ENCODE measurements around the gene PROX2.

PROX2 gene

DNA sequence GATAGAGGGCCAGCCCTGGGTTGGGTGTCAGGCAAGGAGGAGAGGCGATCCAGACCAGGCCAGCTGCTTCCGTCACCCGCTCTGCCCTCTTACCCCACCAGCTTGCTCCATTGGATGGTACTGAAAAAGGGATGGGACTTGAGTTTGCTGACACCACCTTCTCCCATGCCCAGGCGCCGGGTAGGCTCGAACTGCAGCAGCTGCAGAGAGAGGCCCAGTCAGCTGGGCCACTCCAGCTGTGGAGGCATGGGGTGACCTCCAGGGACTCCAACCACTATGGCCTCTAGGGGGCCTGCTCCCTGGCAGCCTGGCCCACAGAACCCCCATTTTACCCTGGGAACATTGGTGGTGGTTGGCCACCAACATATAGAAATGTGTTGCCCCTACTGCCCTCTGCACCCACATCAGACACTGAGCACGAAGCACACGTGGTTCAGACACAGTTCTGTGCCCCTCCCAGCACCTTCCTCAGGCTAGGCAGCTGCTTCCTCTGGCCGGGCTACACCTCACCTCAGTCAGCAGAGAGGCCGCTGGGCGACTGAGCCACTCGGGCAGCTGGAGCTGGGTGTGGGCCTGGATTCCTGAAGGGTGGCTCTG, 31.1 kb upstream of the PROX2 start:
- no peak overlapping the region for H4K91ac ChIP-seq (ENCODE audit: low read length)
- no peak overlapping the region for H2BK12ac ChIP-seq (ENCODE audit: low read length in 2 of 2)
- H3K27me3 ChIP-seq (ENCODE audit: control insufficient read depth in 1 of 2, insufficient read depth in 1 of 2, low read length in 2 of 2) = no peaks in the 10 kb centered on the region
- H3K9me3 ChIP-seq (ENCODE audit: control insufficient read depth, low read length) = no peaks in the 10 kb centered on the region
- WGBS = 96% methylated on average over 10 of the region's 12 CpGs
- no peak overlapping the region for H2BK15ac ChIP-seq (ENCODE audit: low read depth, poor library complexity, severe bottlenecking)
- no peaks in the 10 kb centered on the region for H3K79me1 ChIP-seq (replicated peaks; ENCODE audit: low read length, poor library complexity, severe bottlenecking)
- H3K36me3 ChIP-seq (ENCODE audit: control insufficient read depth in 1 of 2, insufficient read depth in 2 of 2, low read depth in 1 of 2, low read length in 2 of 2) = peaks cover 35 to 44% of the 10 kb centered on the region in 2 experiments
- no peak overlapping the region for H2BK120ac ChIP-seq (ENCODE audit: low read depth, low read length)
- no peak overlapping the region for H3K9ac ChIP-seq (ENCODE audit: low read length)
- H3K4me3 ChIP-seq (ENCODE audit: insufficient read depth in 1 of 2, low read depth in 1 of 2, low read length in 2 of 2) = no peak overlapping the region
- H3K14ac ChIP-seq (ENCODE audit: low read length in 2 of 2) = no peak overlapping the region
- H3K18ac ChIP-seq (ENCODE audit: low read depth in 1 of 2, low read length in 2 of 2) = no peak overlapping the region
- H3K4ac ChIP-seq (ENCODE audit: low read depth in 1 of 2, low read length in 2 of 2) = no peak overlapping the region
- no peak overlapping the region for H3K4me2 ChIP-seq (ENCODE audit: low read length, poor library complexity, severe bottlenecking)
- H3K23ac ChIP-seq (ENCODE audit: low read length in 2 of 2) = no peak overlapping the region
- H3K27ac ChIP-seq (ENCODE audit: low read length, poor library complexity, severe bottlenecking) = no peak overlapping the region
- peaks cover 5% of the 10 kb centered on the region for H3K4me1 ChIP-seq (ENCODE audit: control insufficient read depth, insufficient read depth, low read depth, low read length)
- no peak for DNase-seq
- H2AK5ac ChIP-seq (ENCODE audit: low read length, severe bottlenecking) = no peak overlapping the region
- H4K8ac ChIP-seq (ENCODE audit: low read length) = no peak overlapping the region
- no peak overlapping the region for H2BK5ac ChIP-seq (ENCODE audit: low read depth, low read length, poor library complexity, severe bottlenecking)
- no peak overlapping the region for H2AFZ ChIP-seq (ENCODE audit: low read depth, low read length)

DNA sequence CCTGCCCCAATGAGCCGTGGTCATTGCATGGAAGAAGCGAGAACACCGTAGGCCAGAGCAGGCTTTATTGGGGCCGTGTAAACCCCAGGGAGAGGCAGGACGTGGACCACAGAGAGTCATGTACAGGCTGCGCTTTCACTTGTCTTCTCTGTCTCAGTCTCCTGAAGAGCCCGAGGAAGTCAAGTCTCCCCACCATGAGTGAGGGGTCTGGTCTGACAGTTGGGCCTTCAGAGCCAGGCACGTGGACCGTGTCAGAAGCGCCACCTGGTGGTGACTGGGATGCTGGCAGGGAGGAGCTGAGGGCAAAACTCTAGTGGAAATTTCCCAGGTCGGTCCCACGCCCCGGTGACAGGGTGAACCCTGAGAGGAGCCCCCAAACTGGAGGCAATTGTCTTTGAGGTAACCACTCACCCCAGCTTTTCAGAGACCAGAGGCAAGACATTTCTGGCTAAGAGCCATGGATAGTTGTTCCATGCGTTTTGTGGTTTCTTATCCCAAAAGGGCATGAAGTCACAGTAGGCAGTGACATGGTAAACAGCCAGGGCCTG, 29.7 kb upstream of the PROX2 start:
- Histone ChIP-seq H3K4ac (ENCODE audit: low read depth in 1 of 2, low read length in 2 of 2) (no peak overlapping the region), H2BK15ac (ENCODE audit: low read depth, poor library complexity, severe bottlenecking) (no peak overlapping the region), H3K27me3 (ENCODE audit: control insufficient read depth in 1 of 2, insufficient read depth in 1 of 2, low read length in 2 of 2) (no peaks in the 10 kb centered on the region), H3K23ac (ENCODE audit: low read length in 2 of 2) (no peak overlapping the region), H2BK5ac (ENCODE audit: low read depth, low read length, poor library complexity, severe bottlenecking) (no peak overlapping the region), H3K79me1 (replicated peaks; ENCODE audit: low read length, poor library complexity, severe bottlenecking) (no peaks in the 10 kb centered on the region), H4K91ac (ENCODE audit: low read length) (no peak overlapping the region), H2AFZ (ENCODE audit: low read depth, low read length) (no peak overlapping the region), H3K36me3 (ENCODE audit: control insufficient read depth in 1 of 2, insufficient read depth in 2 of 2, low read depth in 1 of 2, low read length in 2 of 2) (peaks cover 49 to 53% of the 10 kb centered on the region in 2 experiments), H2AK5ac (ENCODE audit: low read length, severe bottlenecking) (no peak overlapping the region), H3K9me3 (ENCODE audit: control insufficient read depth, low read length) (no peaks in the 10 kb centered on the region), H2BK120ac (ENCODE audit: low read depth, low read length) (no peak overlapping the region), H3K4me2 (ENCODE audit: low read length, poor library complexity, severe bottlenecking) (no peak overlapping the region), H3K18ac (ENCODE audit: low read depth in 1 of 2, low read length in 2 of 2) (no peak overlapping the region), H3K4me1 (ENCODE audit: control insufficient read depth, insufficient read depth, low read depth, low read length) (peaks cover 5% of the 10 kb centered on the region), H3K27ac (ENCODE audit: low read length, poor library complexity, severe bottlenecking) (no peak overlapping the region), H3K14ac (ENCODE audit: low read length in 2 of 2) (no peak overlapping the region), H2BK12ac (ENCODE audit: low read length in 2 of 2) (no peak overlapping the region), H3K9ac (ENCODE audit: low read length) (peak overlapping the region; percentile 26), H4K8ac (ENCODE audit: low read length) (no peak overlapping the region), H3K4me3 (ENCODE audit: insufficient read depth in 1 of 2, low read depth in 1 of 2, low read length in 2 of 2) (no peak overlapping the region)
- peak; percentile 58 for DNase-seq
- 67% methylated on average over 14 of the region's 14 CpGs for WGBS

DNA sequence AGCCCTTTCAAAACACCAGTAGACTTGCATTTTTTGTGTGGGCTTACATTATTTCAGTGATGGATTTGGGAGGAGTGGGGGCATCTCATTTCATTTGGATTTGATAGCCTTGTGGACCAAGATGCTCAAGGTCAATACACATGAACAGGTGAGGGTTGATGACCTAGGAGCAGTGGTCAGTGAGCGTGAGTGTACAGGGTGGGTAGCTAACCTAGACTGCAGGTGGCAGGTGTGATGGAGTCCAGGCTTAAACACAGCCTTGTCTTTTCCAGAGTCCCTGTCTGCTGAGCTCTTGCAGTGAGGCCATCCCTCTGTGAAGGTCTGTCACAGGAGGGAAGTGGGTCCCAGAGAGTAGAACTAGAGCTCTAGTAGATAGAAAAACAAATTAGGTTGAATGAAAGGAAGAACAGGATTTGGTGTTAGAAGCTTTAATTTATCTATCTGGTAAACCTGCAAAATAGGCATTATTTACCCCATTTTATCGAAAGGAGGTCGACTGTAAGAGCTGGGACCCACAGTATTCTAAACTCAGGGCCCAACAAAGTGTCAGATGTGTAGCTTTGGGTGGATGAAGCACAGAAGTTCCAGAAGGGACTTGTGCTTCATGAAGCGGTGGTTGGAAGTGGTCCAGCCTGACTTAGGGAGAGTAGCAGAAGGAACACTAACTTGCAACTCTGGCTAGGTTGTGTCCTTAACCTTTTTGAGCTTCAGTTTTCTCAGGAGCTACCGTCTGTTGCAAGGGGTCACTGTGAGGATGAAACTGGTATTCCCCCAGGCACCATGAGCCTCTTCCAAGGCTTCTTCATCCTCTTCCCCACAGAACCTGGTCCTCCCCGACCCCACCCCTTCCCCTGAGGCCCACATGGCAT, 28.9 kb upstream of the PROX2 start:
- H4K91ac ChIP-seq (ENCODE audit: low read length) = no peak overlapping the region
- no peak overlapping the region for H3K4ac ChIP-seq (ENCODE audit: low read depth in 1 of 2, low read length in 2 of 2)
- no peak overlapping the region for H3K14ac ChIP-seq (ENCODE audit: low read length in 2 of 2)
- DNase-seq = no peak
- no peak overlapping the region for H3K23ac ChIP-seq (ENCODE audit: low read length in 2 of 2)
- H2AFZ ChIP-seq (ENCODE audit: low read depth, low read length) = no peak overlapping the region
- H4K8ac ChIP-seq (ENCODE audit: low read length) = no peak overlapping the region
- peaks cover 5% of the 10 kb centered on the region for H3K4me1 ChIP-seq (ENCODE audit: control insufficient read depth, insufficient read depth, low read depth, low read length)
- H3K27ac ChIP-seq (ENCODE audit: low read length, poor library complexity, severe bottlenecking) = no peak overlapping the region
- no peak overlapping the region for H2BK5ac ChIP-seq (ENCODE audit: low read depth, low read length, poor library complexity, severe bottlenecking)
- no peak overlapping the region for H3K18ac ChIP-seq (ENCODE audit: low read depth in 1 of 2, low read length in 2 of 2)
- peak overlapping the region; percentile 19 for H3K9ac ChIP-seq (ENCODE audit: low read length)
- no peaks in the 10 kb centered on the region for H3K9me3 ChIP-seq (ENCODE audit: control insufficient read depth, low read length)
- H3K36me3 ChIP-seq (ENCODE audit: control insufficient read depth in 1 of 2, insufficient read depth in 2 of 2, low read depth in 1 of 2, low read length in 2 of 2) = peaks cover 57 to 59% of the 10 kb centered on the region in 2 experiments
- H2BK12ac ChIP-seq (ENCODE audit: low read length in 2 of 2) = no peak overlapping the region
- no peak overlapping the region for H2AK5ac ChIP-seq (ENCODE audit: low read length, severe bottlenecking)
- H2BK120ac ChIP-seq (ENCODE audit: low read depth, low read length) = no peak overlapping the region
- no peak overlapping the region for H3K4me3 ChIP-seq (ENCODE audit: insufficient read depth in 1 of 2, low read depth in 1 of 2, low read length in 2 of 2)
- no peak overlapping the region for H2BK15ac ChIP-seq (ENCODE audit: low read depth, poor library complexity, severe bottlenecking)
- no peak overlapping the region for H3K4me2 ChIP-seq (ENCODE audit: low read length, poor library complexity, severe bottlenecking)
- H3K27me3 ChIP-seq (ENCODE audit: control insufficient read depth in 1 of 2, insufficient read depth in 1 of 2, low read length in 2 of 2) = no peaks in the 10 kb centered on the region
- WGBS = 95% methylated on average over 6 of the region's 6 CpGs
- peaks cover 3% of the 10 kb centered on the region for H3K79me1 ChIP-seq (replicated peaks; ENCODE audit: low read length, poor library complexity, severe bottlenecking)

DNA sequence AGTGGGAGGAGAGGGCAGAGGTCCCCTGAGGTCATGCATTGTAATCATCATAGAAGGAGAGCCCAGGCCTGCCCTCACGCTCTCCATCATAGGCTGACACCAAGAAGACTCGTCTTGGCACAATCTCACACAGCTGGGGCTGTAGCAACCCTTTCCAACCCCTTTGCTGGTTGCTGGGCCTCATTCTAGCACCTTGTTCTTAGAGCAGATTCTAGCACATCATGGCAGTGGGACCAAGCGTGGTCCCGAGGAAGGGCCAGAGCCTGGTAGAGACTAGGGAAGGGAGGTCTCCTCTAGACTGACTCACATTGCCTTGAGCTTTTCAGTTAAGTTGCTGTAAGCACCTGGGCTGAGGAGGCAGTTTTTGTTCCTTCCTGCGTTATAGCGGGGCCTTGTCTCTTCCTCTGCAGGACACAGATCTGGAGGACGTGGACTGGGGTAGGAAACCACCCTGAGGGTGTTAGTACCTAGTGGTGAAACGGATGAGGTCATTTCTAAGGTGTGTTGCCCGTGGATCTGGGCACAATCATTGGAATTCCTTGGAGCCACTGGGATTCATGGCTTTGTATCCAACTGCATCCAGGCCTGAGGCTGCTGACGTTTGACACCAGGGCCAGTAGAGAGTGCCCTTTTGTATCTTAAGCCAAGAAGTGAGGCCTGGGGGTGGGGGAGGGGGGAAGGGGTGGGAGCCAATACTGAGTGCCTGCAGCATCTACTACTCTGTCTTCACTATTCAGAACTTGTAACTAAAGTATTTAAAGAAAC, 27.2 kb upstream of the PROX2 start:
- Histone ChIP-seq H3K9me3 (ENCODE audit: control insufficient read depth, low read length) (no peaks in the 10 kb centered on the region), H3K14ac (ENCODE audit: low read length in 2 of 2) (no peak overlapping the region), H2AK5ac (ENCODE audit: low read length, severe bottlenecking) (no peak overlapping the region), H3K4me1 (ENCODE audit: control insufficient read depth, insufficient read depth, low read depth, low read length) (peaks cover 5% of the 10 kb centered on the region), H3K27me3 (ENCODE audit: control insufficient read depth in 1 of 2, insufficient read depth in 1 of 2, low read length in 2 of 2) (no peaks in the 10 kb centered on the region), H3K4ac (ENCODE audit: low read depth in 1 of 2, low read length in 2 of 2) (no peak overlapping the region), H3K4me2 (ENCODE audit: low read length, poor library complexity, severe bottlenecking) (no peak overlapping the region), H3K79me1 (replicated peaks; ENCODE audit: low read length, poor library complexity, severe bottlenecking) (peaks cover 11% of the 10 kb centered on the region), H2BK120ac (ENCODE audit: low read depth, low read length) (no peak overlapping the region), H3K36me3 (ENCODE audit: control insufficient read depth in 1 of 2, insufficient read depth in 2 of 2, low read depth in 1 of 2, low read length in 2 of 2) (peaks cover 69 to 74% of the 10 kb centered on the region in 2 experiments), H3K23ac (ENCODE audit: low read length in 2 of 2) (no peak overlapping the region), H2BK5ac (ENCODE audit: low read depth, low read length, poor library complexity, severe bottlenecking) (no peak overlapping the region), H2BK15ac (ENCODE audit: low read depth, poor library complexity, severe bottlenecking) (no peak overlapping the region), H3K27ac (ENCODE audit: low read length, poor library complexity, severe bottlenecking) (no peak overlapping the region), H3K9ac (ENCODE audit: low read length) (no peak overlapping the region), H4K8ac (ENCODE audit: low read length) (no peak overlapping the region), H4K91ac (ENCODE audit: low read length) (no peak overlapping the region), H2AFZ (ENCODE audit: low read depth, low read length) (no peak overlapping the region), H3K4me3 (ENCODE audit: insufficient read depth in 1 of 2, low read depth in 1 of 2, low read length in 2 of 2) (no peak overlapping the region), H2BK12ac (ENCODE audit: low read length in 2 of 2) (no peak overlapping the region), H3K18ac (ENCODE audit: low read depth in 1 of 2, low read length in 2 of 2) (no peak overlapping the region)
- WGBS = 84% methylated on average over 10 of the region's 10 CpGs
- no peak for DNase-seq
